GM18907 (cell line): ENCODE data around the gene LAMTOR1.

Source experiments
- ATAC-seq: cut with Tn5 transposase; IDR thresholded peaks from one replicate; pipeline ENCODE4 v1.9.1; 2021; ENCODE audit warnings: mild to moderate bottlenecking, moderate library complexity; ENCODE audit not compliant: unreplicated experiment

The LAMTOR1 gene

DNA sequence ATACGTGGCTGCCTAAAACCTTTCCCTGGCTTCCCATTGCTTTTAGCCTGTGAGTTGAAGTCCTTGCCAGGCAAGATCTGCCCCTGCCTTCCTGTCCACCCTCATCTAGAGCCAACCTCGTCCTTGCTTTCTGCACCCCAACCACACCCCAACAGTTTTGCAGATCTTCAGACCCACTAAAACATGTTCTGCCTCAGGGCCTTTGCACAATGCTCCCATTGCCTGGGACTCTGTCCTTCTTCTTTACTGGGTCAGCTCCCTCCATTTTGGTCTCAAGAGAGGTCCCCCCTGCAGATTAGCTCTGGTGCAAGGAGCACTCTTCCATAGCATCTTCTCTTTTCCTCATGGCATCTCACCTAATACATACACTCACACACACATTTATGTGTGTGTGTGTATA is 17.8 kb upstream of the LAMTOR1 start:
- no peak for ATAC-seq

DNA sequence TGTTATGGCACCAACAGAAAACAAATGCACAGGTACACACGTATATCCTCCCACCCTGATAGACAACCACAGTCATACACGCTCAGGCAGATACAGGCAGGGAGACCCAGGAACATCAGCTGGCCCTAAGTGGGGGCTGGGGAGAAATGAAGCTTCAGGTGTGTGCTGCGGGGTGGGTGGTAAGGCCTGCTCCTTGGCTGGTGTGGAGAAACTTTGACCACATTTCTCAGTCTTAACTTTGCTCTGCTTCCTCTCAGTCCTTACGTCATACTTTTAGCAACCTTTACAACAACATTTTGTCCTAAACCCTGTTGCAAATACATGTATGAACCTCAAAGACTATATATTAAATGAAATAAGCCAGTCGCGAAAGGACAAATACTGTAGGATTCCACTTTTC is 16.1 kb upstream of the LAMTOR1 start:
- no peak for ATAC-seq

DNA sequence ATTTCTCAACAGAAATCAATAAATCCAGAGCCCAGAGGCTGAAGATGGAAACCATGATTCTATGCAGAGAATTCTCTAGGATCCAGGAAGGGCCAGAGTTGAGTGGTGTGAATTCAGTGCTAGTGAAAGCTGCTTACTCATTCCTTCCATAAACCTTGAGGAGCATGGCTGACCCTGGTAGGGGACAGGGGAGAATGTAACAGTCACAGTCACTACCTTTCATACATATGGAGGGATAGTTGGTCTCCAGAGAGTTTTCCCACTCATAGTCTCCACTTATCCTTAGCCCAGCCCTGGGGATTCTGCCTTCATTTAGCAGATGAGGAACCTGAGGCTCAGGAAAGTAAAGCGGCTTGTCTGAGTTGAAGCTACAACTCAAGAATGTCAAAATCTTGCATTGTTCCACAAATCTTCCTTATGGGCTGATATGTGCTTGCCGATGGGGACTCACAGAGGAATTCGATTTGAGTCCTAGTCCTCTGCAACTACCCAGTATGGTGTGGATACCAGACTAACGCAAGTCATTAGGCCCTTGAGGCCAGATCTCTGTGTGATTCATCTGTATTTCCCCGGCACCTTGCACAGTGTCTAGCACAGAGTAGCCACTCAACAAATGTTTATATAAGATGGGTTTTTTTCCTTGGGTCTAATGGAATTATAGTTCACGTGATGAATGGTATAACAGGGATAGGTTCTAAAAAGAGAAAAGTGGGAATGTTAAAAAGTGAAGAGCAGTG is 13.1 kb upstream of the LAMTOR1 start:
- ATAC-seq: no peak

DNA sequence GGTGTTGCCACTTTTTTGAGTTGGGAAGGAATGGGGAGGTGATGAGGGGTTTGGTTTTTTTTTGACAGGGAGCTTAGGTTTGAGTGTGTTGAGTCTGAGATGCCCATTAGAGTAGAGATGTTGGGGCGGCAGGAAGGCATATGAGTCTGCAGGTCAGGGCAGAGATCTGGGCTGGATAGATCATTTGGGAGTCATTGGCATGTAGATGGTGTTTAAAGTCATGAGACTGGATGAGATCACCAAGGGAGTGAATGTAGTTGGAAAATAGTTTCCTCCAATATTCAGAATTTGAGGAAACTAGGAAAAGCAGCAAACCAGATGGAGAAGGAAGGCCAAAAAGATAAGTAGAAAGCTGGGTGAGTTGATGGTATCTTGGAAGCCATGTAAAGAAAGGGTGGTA is 11.5 kb upstream of the LAMTOR1 start:
- ATAC-seq: no peak

DNA sequence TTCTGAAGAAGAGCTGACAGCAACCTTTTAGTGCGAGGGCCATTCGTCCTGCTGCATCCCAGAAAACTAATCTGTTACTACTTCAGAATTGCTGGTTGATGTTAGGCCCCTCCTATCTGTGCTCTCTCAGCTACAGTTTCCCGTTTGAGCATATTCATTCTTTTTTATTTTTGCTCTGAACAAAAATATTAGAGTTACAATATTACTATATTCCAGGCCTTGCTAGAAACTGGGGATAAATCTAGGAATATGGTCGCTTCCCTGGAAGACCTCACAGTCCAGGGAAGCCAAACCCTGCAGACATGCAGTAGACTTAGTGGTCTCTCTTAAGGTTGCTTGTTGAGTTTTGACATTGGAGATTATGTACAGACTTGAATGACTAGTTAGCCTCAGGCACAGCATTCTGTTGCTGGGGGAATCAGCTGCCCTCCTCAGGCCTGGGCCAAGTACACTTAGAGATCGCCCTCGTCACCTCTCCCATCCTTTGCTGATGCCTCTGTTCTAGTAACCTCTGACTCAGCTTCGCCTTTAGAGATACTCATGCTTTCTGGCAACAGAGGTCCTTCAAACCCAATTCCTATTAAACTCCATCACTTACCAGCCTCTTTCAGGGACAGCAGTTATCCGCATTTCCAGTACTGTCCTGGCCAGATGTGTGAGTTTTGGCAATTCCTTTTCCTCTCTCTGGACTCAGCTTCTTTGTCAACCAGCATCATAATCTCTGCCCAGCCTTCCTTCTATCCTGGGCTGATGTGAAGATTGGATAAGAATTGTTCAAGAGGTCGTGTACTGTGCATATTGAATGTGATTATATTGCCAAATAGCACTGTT is 10.1 kb upstream of the LAMTOR1 start:
- ATAC-seq: no peak

DNA sequence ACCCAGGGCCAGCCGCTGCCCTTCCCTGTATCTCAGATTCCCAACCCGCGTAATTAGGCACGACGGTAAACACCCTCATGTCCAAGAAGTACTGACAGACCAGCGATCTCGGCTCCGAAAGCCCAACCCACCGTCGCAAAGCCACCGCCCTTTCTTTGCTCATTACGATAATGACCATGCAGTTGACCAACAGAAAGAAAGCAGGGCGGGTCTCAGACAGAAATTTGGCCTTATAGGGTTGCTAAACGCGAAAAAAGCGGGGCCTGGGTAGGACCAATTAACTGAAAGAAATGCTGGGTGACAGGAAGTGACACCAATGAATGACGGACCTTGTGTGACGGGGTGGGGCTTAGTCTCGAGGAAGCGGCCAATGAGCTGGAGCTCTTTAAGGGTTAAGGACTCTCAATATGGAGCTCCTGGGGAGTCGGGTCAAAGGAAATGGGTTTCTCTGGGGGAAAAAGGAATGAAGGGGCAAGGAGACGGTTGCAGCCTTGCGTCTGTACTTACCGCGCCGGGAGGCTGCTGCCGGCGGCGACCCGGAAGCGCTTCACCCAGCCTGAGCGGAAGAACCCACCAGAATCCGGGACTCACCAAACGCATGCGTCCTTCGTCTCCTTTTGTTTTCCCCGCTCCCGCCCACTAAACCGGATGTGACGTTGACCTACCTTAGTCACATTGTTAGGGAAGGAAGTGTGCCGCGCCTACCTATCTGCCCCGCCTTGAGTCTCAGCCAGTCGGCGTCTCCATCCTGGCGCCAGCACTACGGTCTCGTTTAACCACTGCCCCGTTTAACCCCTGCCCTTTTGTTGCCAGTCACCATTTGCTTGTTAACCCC is 9.3 kb upstream of the LAMTOR1 start, which contains the start of gene ANAPC15:
Gene ANAPC15 (minus strand): TSS at position 553 of the 835 bp plus-strand sequence. CDS start 1,419 bp downstream, outside the sequence.
- peak; percentile 84 for ATAC-seq

DNA sequence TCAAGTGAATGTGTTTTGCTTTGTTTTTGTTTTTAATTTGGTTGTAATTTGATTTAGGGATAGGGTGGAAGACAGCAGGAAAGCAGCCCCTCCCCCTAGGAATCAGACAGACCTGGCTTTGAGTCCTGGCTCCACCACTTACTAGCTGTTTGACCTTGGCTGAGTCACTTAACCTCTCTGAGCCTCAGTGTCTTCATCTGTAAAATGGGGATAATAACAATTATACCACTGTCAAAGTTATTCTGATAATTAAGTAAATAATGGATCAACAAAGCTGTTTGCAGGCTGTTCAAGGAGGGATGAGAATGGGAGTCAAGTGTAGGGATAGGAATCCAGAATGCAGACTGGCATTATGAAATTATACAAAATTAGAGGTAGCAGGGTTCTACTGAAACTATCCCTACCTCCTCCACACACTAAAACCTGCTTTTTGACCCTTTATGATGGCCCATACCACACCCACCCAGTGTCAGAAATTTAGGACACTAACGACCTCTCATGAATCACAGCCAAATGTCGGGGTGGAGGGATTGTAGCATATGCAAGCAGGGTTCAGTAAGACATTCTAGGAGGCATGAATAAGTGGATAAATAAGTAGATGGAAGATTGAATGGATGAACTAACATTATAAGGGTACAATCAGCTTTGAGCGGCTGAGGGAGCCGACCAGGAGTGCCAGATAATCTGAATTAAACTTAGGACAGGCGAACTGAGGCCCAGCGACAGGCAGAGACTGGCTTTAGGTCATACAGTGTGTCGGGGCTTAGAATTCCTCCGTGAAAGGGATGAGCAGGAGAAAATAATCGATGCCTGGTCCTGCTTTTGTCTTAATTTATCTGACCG is 8.4 kb upstream of the LAMTOR1 start:
- peak; percentile 0 for ATAC-seq

DNA sequence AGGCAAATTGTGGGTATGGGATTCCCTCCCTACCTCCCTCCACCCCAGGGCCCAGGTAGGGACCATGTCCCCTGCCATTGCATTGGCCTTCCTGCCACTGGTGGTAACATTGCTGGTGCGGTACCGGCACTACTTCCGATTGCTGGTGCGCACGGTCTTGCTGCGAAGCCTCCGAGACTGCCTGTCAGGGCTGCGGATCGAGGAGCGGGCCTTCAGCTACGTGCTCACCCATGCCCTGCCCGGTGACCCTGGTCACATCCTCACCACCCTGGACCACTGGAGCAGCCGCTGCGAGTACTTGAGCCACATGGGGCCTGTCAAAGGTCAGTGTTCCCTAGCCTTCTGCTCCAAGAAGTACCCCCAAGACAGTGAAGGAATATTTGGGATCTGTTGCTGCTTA is 2.8 kb upstream of the LAMTOR1 start, which contains the start of gene TOMT:
Gene TOMT (plus strand): TSS at position 37 of the 400 bp plus-strand sequence. CDS start 28 bp downstream, at position 65.
- ATAC-seq: no peak

DNA sequence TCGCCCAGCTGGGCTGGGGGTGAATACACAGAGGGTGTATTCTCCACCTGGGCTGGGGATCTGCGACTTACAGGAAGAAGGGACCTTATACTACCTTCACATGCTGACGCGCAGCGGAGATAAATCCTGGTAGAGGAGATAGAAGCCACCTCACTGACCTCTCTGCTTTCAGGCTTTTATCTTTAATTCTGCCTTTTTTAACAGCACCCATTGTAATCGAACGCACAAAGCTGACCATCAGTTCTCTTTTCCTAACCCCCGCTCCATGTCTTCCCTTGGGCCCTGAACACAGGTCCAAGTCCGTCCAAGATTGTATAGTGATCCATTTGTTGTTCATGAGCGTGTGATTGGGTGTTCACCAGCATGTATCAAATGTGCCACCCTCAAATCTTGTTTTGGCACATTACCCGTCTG is 664 bp upstream of the LAMTOR1 start:
- no peak for ATAC-seq

DNA sequence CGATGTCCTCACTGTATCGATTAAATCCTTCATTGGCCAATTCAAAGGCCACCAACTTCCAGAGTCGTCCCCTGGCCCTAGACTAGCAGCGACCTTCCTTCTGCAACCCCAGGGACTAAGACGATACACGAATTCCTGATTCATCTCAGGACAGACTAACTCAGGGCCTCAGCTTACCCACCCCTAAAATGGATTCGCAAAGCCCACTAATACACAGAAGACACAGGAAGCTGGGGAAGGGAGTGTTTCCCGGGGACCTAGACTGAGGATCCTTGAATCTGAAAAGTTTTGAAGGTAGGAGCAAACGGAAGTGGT is 509 bp downstream of the LAMTOR1 start:
- no peak for ATAC-seq

DNA sequence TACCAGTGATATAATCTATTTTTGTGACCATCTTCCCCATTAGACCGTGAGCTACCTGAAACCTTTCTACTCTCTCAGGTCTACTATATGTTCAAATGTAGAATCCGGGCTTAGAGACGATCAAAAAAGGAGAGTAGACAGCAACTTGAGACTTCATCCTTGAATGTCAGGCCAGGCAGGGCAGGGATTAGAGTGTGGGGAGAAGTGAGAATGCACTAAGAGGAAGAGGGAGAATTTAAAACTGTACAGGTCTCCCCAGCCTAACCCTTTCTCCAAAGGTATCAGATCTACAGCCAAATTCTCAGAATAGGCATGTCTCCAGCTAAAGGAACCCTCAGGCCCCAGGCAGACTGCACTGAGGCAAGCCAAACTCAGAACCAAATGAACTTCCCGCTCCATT is 935 bp downstream of the LAMTOR1 start:
- ATAC-seq: no peak

DNA sequence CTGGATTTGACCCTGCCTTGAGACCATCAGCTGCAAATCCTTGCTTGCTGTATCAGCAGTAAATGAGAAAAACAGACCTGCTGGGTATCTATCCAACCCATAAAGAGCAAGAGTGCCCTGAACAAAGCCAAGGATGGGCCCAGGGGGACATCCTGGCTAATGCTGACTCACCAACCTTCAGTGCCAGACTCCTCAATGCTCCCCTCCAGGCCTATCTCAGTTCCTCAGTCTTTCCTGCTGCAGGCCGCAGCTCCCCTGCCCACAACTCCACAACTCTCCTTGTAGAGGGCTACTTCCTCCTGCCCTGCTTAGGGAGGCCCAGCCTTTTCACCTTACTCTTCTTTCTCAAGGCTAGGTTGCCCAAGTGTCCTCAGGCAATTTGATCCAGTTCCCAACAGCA is 2.6 kb downstream of the LAMTOR1 start:
- ATAC-seq: no peak

DNA sequence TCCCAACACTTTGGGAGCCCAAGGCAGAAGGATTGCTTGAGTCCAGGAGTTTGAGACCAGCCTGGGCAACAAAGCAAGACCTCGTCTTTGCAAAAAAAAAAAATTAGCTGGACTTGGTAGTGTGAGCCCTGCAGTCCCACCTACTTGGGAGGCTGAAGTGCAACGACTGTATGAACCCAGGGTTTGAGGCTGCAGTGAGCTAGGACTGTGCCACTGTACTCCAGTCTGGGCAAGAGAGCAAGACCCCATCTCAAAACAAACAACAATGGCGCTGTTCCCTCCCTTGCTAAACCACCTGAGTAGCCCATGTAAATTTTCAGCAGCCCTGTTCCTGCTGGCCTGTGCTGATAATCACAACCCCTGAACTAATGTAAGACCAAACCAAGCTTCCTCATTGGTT is 3.1 kb downstream of the LAMTOR1 start:
- no peak for ATAC-seq

DNA sequence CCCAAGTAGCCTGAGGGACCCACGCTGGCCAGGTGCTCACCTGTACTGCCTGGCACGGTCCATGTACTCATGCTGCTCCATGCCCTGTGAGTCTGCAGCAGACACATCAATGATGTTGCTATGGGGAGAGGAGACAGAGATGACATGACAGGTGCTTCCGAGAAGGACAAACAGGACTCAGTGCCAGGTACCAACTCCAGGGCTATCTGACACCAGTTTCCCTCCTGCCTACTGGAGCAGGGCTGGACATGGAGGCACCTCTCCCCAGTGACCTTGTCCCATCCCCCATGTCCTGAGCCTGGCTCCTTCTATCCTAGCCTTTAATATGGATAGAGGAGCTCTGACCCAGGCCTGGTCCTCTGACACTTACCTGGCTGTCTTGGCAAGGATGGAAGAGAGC is 4.4 kb downstream of the LAMTOR1 start:
- ATAC-seq: no peak

DNA sequence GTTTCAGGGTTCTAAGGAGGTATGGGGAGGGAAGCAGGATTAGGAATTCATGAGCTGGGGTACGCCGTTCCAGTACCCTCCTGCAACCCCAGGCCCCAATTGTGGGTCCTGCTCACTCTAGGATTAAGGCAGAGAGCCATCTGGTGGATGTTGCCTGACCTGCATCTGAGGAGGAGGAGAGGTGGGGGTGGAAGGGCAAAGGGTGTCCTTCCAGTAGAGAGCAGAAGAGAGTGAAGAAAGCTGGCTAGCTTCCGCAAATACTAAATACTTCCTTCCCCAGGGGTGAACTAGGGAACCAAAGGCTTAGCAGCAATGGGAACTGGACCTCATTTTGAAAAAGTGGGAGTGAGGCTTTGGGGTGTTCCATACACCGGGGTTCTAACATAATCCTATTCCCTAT is 11.8 kb downstream of the LAMTOR1 start:
- peak; percentile 56 for ATAC-seq

DNA sequence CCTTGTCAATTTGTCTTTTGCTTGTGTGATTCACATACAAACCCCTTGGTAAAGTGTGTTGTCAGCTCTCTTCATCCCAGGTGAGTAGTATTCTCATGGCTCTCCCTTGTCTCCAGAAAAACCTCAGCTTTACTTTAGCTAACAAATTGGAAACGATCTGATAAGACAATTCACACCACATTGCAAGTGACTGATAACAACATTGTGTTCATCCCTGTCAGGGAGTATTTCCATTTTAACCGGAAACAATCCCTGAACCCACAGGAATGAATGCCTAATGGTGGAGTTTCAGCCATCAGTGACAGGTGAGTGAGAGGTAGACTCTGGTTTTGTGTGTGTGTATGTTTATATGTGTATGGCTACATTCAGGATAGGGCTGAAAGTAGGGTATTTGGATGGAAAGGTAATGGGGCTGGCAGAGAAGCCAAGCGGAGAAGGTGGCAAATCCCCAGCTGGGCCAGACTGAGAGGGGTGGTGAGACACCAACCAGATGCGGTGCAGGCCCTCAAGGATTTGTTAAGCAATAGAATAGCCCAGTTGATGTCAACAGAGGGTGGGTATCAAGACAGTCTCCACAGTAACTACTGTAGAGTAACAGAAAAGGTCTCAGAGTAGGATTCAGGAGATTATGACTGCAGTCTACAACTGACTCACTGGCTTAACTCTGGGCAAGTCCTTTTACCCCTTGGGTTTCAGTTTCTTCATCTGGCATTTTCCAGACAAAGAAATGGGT is 14.9 kb downstream of the LAMTOR1 start:
- ATAC-seq: no peak

DNA sequence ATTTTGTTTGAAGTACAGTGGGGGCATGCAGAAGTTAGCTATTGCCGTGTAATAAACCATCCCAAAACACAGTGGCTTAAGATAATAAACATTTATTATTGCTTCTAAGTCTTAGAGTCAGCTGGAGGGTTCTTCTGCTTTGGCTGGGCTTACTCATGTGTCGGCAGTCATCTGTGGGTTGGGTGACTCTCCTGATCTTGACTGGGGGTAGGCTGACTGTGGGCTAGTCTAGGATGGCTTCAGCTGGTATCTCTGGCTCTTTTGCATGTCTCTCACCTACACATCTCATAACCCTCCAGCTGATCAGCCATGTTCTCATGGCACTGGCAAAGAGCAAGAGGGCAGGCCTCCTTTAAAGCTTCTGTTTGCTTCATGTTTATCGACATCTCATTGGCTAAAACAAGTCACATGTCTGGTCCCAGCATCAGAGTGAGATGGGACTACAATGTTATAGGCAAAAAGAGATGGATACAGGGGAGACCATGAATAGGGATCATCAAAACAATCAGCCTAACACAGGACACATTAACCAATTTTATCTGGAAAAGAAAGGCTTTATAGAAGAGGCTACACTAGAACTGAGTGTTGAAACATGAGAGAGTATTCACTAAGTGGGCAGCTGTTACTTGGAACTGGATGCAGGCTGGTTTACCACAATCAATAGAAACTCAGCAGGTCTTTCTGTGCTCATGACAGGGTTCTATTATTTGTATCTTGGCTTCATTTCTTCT is 17.3 kb downstream of the LAMTOR1 start:
- no peak for ATAC-seq

DNA sequence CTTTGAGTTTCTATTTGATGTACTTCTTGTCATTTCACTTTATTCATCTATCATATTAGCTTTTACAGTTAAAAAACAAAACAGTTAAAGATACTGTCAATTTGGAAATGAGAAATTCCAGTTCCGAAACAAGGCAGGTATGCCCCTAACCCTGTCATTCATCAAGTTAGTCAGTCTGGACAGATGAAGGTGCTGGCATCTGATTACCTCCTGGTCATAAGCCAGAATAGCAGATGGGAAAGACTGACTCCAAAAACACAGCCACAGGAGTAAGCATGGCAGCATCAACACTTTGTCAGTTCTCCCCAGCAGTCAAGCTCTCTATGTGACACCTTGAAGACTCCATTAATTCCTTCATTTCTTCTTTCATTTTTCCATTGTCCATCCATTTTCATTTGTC is 18.1 kb downstream of the LAMTOR1 start:
- ATAC-seq: no peak

DNA sequence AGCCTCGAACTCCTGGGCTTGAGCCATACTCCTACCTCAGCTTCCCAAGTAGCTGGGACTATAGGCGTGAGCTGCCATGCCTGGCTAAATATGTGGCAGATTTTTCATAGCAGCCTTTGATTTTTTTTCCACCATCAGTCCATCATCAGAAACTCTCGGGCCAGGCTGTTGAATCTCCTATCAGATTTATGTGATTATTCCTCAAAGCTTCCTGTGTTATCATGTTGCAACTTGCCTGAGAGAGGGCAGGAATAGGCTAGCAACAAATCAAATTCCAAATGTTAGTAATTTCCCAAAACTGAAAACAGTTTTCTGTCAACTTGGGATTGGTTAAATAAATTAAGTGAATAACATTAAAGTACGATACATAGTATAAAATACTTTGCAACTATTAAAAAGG is 19.0 kb downstream of the LAMTOR1 start:
- no peak for ATAC-seq
